SK-N-SH (cell line): ENCODE data around the gene TM2D3. TPM values are rescaled to one million over a fixed set of nuclear protein-coding genes. Genes with fewer than 3 reads are reported as not detected.

ENCODE experiments used
- CTCF ChIA-PET: fragments of 300-600, 350-600 bp; formaldehyde crosslinking; extraction: SDS; loops from one replicate; lab custom pipeline; 2021; lab: Yijun Ruan, JAX
- POLR2A ChIA-PET: fragments of 350-600 bp; sonication (Branson Sonifier 250); formaldehyde crosslinking; extraction: SDS; loops from one replicate; lab custom pipeline; 2020; ENCODE audit warnings: antibody characterized with exemption, inconsistent platforms; lab: Yijun Ruan, JAX
- DNase-seq: peaks from one replicate; pipeline ENCODE4 v3.0.0; 2012
- H2AFZ ChIP-seq: fragments of 200-600 bp; sonication (generic); 2 replicates; pipeline ENCODE4 v1.8.1; 2016; ENCODE audit warnings: antibody characterized with exemption, mild to moderate bottlenecking, low read depth
- H3F3A ChIP-seq: fragments of 200-600 bp; sonication (generic); replicated peaks from 2 replicates; pipeline ENCODE3; 2016; ENCODE audit warnings: antibody characterized with exemption, mild to moderate bottlenecking; ENCODE audit not compliant: insufficient read depth
- H3K27ac ChIP-seq, 2 experiments: fragments of 200-500 bp in 1 of 2; fragments of 200-600 bp in 1 of 2; sonication (Bioruptor generic) in 1 of 2; sonication (generic), shearing (Covaris generic) in 1 of 2; 2 replicates each; pipeline versions ENCODE4 v1.5.1 to v1.6.1; 2014 to 2016; ENCODE audit warnings: low read depth in 2 of 2, inconsistent platforms in 1 of 2, low read length in 1 of 2, mild to moderate bottlenecking in 1 of 2, mixed read lengths in 1 of 2
- H3K27me3 ChIP-seq: fragments of 200-600 bp; sonication (generic), shearing (Covaris generic); 2 replicates; pipeline ENCODE4 v1.6.1; 2016; ENCODE audit warnings: mixed run types; ENCODE audit not compliant: insufficient read depth
- H3K36me3 ChIP-seq, 2 experiments: fragments of 200-500 bp in 1 of 2; fragments of 200-600 bp in 1 of 2; sonication (Bioruptor generic) in 1 of 2; sonication (generic) in 1 of 2; replicated peaks in 1 of 2; 2 replicates each; pipeline versions ENCODE3 to v1.5.1; 2014 to 2016; ENCODE audit warnings: low read length in 1 of 2, mild to moderate bottlenecking in 1 of 2; ENCODE audit not compliant: insufficient read depth in 2 of 2, control insufficient read depth in 1 of 2
- H3K4me1 ChIP-seq, 2 experiments: fragments of 200-500 bp in 1 of 2; fragments of 200-600 bp in 1 of 2; sonication (Bioruptor generic) in 1 of 2; sonication (generic), shearing (Covaris generic) in 1 of 2; 2 replicates each; pipeline versions ENCODE4 v1.5.1 to v1.6.1; 2014 to 2016; ENCODE audit warnings: low read depth in 1 of 2, low read length in 1 of 2, mixed run types in 1 of 2; ENCODE audit not compliant: insufficient read depth in 2 of 2, control insufficient read depth in 1 of 2
- H3K4me2 ChIP-seq: fragments of 200-600 bp; sonication (generic), shearing (Covaris generic); 2 replicates; pipeline ENCODE4 v1.6.1; 2017; ENCODE audit warnings: mixed run types
- H3K4me3 ChIP-seq, 2 experiments: fragments of 200-500 bp in 1 of 2; fragments of 200-600 bp in 1 of 2; sonication (Bioruptor generic) in 1 of 2; sonication (generic), shearing (Covaris generic) in 1 of 2; 2 replicates each; pipeline versions ENCODE4 v1.5.1 to v1.8.1; 2014 to 2016; ENCODE audit warnings: low read depth in 2 of 2, inconsistent platforms in 1 of 2, low read length in 1 of 2, mild to moderate bottlenecking in 1 of 2, mixed read lengths in 1 of 2, moderate library complexity in 1 of 2
- H3K79me2 ChIP-seq: fragments of 200-600 bp; sonication (generic); 2 replicates; pipeline ENCODE4 v1.8.1; 2017; ENCODE audit warnings: mild to moderate bottlenecking; ENCODE audit not compliant: insufficient read depth
- H3K9ac ChIP-seq: fragments of 200-600 bp; sonication (generic); 2 replicates; pipeline ENCODE4 v1.6.1; 2017; ENCODE audit warnings: mixed run types
- H3K9me2 ChIP-seq: fragments of 200-600 bp; sonication (generic); 2 replicates; pipeline ENCODE4 v1.6.1; 2017; ENCODE audit warnings: mixed run types
- H3K9me3 ChIP-seq: fragments of 200-600 bp; sonication (generic); 2 replicates; pipeline ENCODE4 v1.6.1; 2017; ENCODE audit warnings: mixed run types, mild to moderate bottlenecking, moderate library complexity
- H4K20me1 ChIP-seq: fragments of 200-600 bp; sonication (generic); 2 replicates; pipeline ENCODE4 v1.6.1; 2017; ENCODE audit warnings: mild to moderate bottlenecking, mixed run types; ENCODE audit not compliant: insufficient read depth
- EZH2phosphoT487 ChIP-seq: fragments of 200-600 bp; sonication (generic); IDR thresholded peaks from 2 replicates; pipeline ENCODE4 v1.6.1; 2017; ENCODE audit warnings: low read depth, mixed run types, mild to moderate bottlenecking, antibody characterized with exemption, moderate library complexity, borderline replicate concordance
- GATA2 ChIP-seq: sonication (generic); formaldehyde crosslinking; IDR thresholded peaks from 2 replicates; pipeline ENCODE4 v1.5.0; 2020; ENCODE audit warnings: mild to moderate bottlenecking, missing genetic modification reagents
- JUND ChIP-seq: IDR thresholded peaks from 2 replicates; pipeline ENCODE4 v1.4.0; 2012
- MEF2A ChIP-seq: IDR thresholded peaks from 2 replicates; pipeline ENCODE4 v1.4.0; 2012; ENCODE audit warnings: low read depth, borderline replicate concordance
- MXI1 ChIP-seq: IDR thresholded peaks from 2 replicates; pipeline ENCODE4 v1.6.1; 2012; ENCODE audit warnings: mild to moderate bottlenecking, low read depth, low read length, improper control_type of control experiment
- NFIC ChIP-seq: IDR thresholded peaks from 2 replicates; pipeline ENCODE4 v1.4.0; 2012; ENCODE audit warnings: borderline replicate concordance
- NRF1 ChIP-seq: IDR thresholded peaks from 2 replicates; pipeline ENCODE4 v1.6.1; 2012; ENCODE audit warnings: low read depth, mild to moderate bottlenecking, low read length
- RAD21 ChIP-seq: IDR thresholded peaks from 2 replicates; pipeline ENCODE4 v1.6.1; 2012; ENCODE audit warnings: mild to moderate bottlenecking, low read length
- RFX5 ChIP-seq: IDR thresholded peaks from 2 replicates; pipeline ENCODE4 v1.6.1; 2012; ENCODE audit warnings: mild to moderate bottlenecking, improper control_type of control experiment, low read length
- SIN3A ChIP-seq: IDR thresholded peaks from 2 replicates; pipeline ENCODE4 v1.6.1; 2012; ENCODE audit warnings: low read depth, mild to moderate bottlenecking, low read length, moderate library complexity, borderline replicate concordance
- SMC3 ChIP-seq: IDR thresholded peaks from 2 replicates; pipeline ENCODE4 v1.6.1; 2012; ENCODE audit warnings: low read depth, low read length, improper control_type of control experiment
- TAF1 ChIP-seq: IDR thresholded peaks from 2 replicates; pipeline ENCODE4 v1.6.1; 2012; ENCODE audit warnings: low read depth, mild to moderate bottlenecking, low read length, moderate library complexity, borderline replicate concordance
- YY1 ChIP-seq: IDR thresholded peaks from 2 replicates; pipeline ENCODE4 v1.4.0; 2012; ENCODE audit warnings: low read depth, mild to moderate bottlenecking
- WGBS: methylation state at CpG from one replicate; pipeline ENCODE4 v1.1.6; 2017; ENCODE audit warnings: low lambda C conversion rate; 5-methylcytosine and 5-hydroxymethylcytosine counted together
- polyA plus RNA-seq, 3 experiments: library from polyadenylated mRNA; depleted of rRNA; stranded (reverse); fragments of >200 nt; gene quantifications; 2 replicates each; pipeline ENCODE4 v1.2.3, GENCODE V29; 2012
- TF ChIP-seq, protein P1 (sequence below): IDR thresholded peaks from 2 replicates; pipeline ENCODE4 v1.4.0; 2012; ENCODE audit warnings: low read depth
- TF ChIP-seq, protein P2 (sequence below): fragments of 150-350 bp; IDR thresholded peaks from 2 replicates; pipeline ENCODE4 v1.6.1; 2017; ENCODE audit warnings: antibody characterized with exemption, low read length, low read depth, borderline replicate concordance
- TF ChIP-seq, protein P3 (sequence below): fragments of 200-600 bp; sonication (generic); IDR thresholded peaks from 2 replicates; pipeline ENCODE4 v1.6.1; 2017; ENCODE audit warnings: antibody characterized with exemption, mild to moderate bottlenecking, moderate library complexity
- TF ChIP-seq, protein P4 (sequence below): IDR thresholded peaks from 2 replicates; pipeline ENCODE4 v1.6.1; 2012; ENCODE audit warnings: mild to moderate bottlenecking, low read depth, low read length, moderate library complexity

Gene TM2D3
- polyA plus RNA-seq, 1 of the 3 experiments (the other 2 are of a cell fraction): 73.3 TPM

DNA sequence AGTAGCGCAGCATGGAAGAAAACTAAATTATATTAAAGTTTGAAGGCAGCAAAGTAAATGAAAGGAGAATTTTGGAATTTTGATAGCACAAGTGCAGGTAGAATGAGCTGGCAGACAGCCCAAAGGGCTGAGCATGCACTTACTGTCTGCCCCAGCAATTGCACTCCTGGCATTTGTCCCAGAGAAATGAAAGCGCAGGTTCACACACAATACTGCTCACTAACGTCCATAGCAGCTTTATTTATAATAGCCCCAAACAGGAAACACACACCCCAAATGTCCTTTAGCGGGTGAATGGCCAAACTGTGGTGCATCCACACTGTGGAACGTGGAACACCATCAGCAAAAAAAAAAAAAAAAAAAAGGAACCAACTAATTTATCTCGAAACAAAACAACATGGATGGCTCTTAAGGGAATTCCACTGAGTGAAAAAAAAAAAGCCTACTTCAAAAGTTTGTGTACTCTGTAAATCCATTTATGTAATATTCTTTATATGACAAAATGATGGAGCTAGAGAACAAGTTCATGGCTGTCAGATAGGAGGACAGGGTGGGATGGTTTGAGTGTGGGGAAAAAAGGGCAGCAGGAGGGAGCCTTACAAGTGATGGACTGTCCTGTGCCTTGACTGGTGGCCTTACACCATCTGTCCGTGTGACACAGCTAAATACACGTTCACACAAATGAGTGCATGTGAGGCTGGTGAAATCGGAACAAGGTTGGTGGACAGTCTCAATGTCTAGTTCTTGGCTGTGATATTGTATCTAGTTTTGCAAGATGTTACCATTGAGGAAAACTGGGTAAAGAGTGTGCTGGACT, 6.0 kb upstream of the TM2D3 start:
- H3K27ac ChIP-seq: no peak overlapping the region; a peak in 1 of 4 replicates
- H3K9me3 ChIP-seq: no peaks in the 10 kb centered on the region
- H3K4me3 ChIP-seq: no peak overlapping the region
- no peak overlapping the region for H2AFZ ChIP-seq
- peaks cover 5% of the 10 kb centered on the region for H3K79me2 ChIP-seq
- H4K20me1 ChIP-seq: no peaks in the 10 kb centered on the region
- TF ChIP-seq EZH2phosphoT487: no peak
- no peak for TF ChIP-seq SIN3A
- no peak for TF ChIP-seq JUND
- DNase-seq: no peak
- H3K4me1 ChIP-seq: peaks cover 0 to 8% of the 10 kb centered on the region in 2 experiments; a peak in 2 of 4 replicates
- 84% methylated on average over 9 of the region's 9 CpGs for WGBS
- POLR2A ChIA-PET: interaction anchor here (0.8 kb wide), 1 partner anchor 20 kb away, joined by 5 read pairs; no protein-coding TSS in a partner anchor
- H3F3A ChIP-seq: peaks cover 11% of the 10 kb centered on the region
- no peak overlapping the region for H3K9ac ChIP-seq
- no peak overlapping the region for H3K4me2 ChIP-seq
- no peaks in the 10 kb centered on the region for H3K27me3 ChIP-seq
- H3K9me2 ChIP-seq: no peaks in the 10 kb centered on the region
- H3K36me3 ChIP-seq: peaks cover 15 to 24% of the 10 kb centered on the region in 2 experiments
- CTCF ChIA-PET: interaction anchor here (0.6 to 1.5 kb wide), 4 partner anchors 9 to 453 kb away, joined by 3 to 4 read pairs (median 3); partner anchors contain the start of gene SNRPA1

DNA sequence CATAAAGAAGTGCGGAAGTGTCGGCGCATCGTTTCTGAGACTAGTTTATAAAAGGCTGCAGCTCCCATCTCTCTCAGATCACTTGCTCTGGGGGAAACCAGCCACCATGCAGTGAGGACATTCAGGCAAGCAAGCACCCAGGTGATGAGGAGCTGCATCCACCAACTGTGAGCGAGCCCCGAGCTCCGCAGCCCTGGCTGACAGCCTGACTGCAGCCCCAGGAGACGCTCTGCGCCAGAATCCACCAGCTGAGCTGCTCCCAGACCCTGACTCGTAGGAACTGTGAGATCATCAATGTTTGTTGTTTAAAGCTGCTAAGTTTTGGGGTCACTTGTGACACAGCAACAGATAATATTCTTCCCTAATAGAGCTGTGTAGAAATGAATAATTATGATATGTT, 5.0 kb upstream of the TM2D3 start:
- H3K27ac ChIP-seq: no peak overlapping the region
- no peaks in the 10 kb centered on the region for H4K20me1 ChIP-seq
- CTCF ChIA-PET: interaction anchor here (1.0 to 1.9 kb wide), 4 partner anchors 10 to 368 kb away, joined by 3 to 11 read pairs (median 4); partner anchors contain the start of gene SNRPA1
- TF ChIP-seq RFX5: no peak
- TF ChIP-seq, protein P1, sequence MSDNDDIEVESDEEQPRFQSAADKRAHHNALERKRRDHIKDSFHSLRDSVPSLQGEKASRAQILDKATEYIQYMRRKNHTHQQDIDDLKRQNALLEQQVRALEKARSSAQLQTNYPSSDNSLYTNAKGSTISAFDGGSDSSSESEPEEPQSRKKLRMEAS: no peak
- no peak for TF ChIP-seq RAD21
- TF ChIP-seq MXI1: no peak
- TF ChIP-seq YY1: no peak
- TF ChIP-seq, protein P2, sequence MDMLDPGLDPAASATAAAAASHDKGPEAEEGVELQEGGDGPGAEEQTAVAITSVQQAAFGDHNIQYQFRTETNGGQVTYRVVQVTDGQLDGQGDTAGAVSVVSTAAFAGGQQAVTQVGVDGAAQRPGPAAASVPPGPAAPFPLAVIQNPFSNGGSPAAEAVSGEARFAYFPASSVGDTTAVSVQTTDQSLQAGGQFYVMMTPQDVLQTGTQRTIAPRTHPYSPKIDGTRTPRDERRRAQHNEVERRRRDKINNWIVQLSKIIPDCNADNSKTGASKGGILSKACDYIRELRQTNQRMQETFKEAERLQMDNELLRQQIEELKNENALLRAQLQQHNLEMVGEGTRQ: no peak
- TF ChIP-seq, protein P3, sequence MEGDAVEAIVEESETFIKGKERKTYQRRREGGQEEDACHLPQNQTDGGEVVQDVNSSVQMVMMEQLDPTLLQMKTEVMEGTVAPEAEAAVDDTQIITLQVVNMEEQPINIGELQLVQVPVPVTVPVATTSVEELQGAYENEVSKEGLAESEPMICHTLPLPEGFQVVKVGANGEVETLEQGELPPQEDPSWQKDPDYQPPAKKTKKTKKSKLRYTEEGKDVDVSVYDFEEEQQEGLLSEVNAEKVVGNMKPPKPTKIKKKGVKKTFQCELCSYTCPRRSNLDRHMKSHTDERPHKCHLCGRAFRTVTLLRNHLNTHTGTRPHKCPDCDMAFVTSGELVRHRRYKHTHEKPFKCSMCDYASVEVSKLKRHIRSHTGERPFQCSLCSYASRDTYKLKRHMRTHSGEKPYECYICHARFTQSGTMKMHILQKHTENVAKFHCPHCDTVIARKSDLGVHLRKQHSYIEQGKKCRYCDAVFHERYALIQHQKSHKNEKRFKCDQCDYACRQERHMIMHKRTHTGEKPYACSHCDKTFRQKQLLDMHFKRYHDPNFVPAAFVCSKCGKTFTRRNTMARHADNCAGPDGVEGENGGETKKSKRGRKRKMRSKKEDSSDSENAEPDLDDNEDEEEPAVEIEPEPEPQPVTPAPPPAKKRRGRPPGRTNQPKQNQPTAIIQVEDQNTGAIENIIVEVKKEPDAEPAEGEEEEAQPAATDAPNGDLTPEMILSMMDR: no peak
- TF ChIP-seq SMC3: no peak
- no peak for TF ChIP-seq MEF2A
- TF ChIP-seq TAF1: no peak
- no peak for TF ChIP-seq NRF1
- TF ChIP-seq, protein P4, sequence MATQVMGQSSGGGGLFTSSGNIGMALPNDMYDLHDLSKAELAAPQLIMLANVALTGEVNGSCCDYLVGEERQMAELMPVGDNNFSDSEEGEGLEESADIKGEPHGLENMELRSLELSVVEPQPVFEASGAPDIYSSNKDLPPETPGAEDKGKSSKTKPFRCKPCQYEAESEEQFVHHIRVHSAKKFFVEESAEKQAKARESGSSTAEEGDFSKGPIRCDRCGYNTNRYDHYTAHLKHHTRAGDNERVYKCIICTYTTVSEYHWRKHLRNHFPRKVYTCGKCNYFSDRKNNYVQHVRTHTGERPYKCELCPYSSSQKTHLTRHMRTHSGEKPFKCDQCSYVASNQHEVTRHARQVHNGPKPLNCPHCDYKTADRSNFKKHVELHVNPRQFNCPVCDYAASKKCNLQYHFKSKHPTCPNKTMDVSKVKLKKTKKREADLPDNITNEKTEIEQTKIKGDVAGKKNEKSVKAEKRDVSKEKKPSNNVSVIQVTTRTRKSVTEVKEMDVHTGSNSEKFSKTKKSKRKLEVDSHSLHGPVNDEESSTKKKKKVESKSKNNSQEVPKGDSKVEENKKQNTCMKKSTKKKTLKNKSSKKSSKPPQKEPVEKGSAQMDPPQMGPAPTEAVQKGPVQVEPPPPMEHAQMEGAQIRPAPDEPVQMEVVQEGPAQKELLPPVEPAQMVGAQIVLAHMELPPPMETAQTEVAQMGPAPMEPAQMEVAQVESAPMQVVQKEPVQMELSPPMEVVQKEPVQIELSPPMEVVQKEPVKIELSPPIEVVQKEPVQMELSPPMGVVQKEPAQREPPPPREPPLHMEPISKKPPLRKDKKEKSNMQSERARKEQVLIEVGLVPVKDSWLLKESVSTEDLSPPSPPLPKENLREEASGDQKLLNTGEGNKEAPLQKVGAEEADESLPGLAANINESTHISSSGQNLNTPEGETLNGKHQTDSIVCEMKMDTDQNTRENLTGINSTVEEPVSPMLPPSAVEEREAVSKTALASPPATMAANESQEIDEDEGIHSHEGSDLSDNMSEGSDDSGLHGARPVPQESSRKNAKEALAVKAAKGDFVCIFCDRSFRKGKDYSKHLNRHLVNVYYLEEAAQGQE: no peak
- no peak for TF ChIP-seq NFIC
- no peak for TF ChIP-seq GATA2
- 88% methylated on average over 10 of the region's 10 CpGs for WGBS
- no peak overlapping the region for H3K4me3 ChIP-seq
- H3K9ac ChIP-seq: no peak overlapping the region
- H3K9me3 ChIP-seq: no peaks in the 10 kb centered on the region
- peaks cover 11 to 24% of the 10 kb centered on the region in 2 experiments for H3K36me3 ChIP-seq
- H3K4me1 ChIP-seq: peaks cover 0 to 13% of the 10 kb centered on the region in 2 experiments; a peak in 2 of 4 replicates
- no peaks in the 10 kb centered on the region for H3K27me3 ChIP-seq
- H3F3A ChIP-seq: peaks cover 11% of the 10 kb centered on the region
- DNase-seq: no peak
- H3K9me2 ChIP-seq: no peaks in the 10 kb centered on the region
- H3K79me2 ChIP-seq: peaks cover 13% of the 10 kb centered on the region
- POLR2A ChIA-PET: no interaction called here
- no peak overlapping the region for H3K4me2 ChIP-seq
- no peak overlapping the region for H2AFZ ChIP-seq
